Vagina (tissue), 2 donors: ENCODE results near the gene CCR6. TPM values are rescaled to one million over a fixed set of nuclear protein-coding genes. Genes with fewer than 3 reads are reported as not detected.
A peak's percentile ranks its signal among the peaks of the same experiment; 100 is the strongest.
"Not testable (repeated sequence)": the region's sequence is repeated elsewhere in the genome, so short reads cannot be mapped to it uniquely, and the experiment has no call there.

Source experiments
- DNase-seq, 2 donors: peaks; one replicate each; pipeline ENCODE4 v3.0.0-alpha.2; 2017; ENCODE audit errors: extremely low spot score in 2 of 2
- H3K27ac ChIP-seq: fragments of 200-600 bp; sonication (generic); one replicate; pipeline ENCODE4 v1.5.1; 2019
- H3K27me3 ChIP-seq: fragments of 200-600 bp; sonication (generic); one replicate; pipeline ENCODE4 v1.5.1; 2019
- H3K36me3 ChIP-seq, 2 donors: fragments of 200-600 bp; sonication (generic); one replicate each; pipeline ENCODE4 v1.5.1; 2017 to 2019
- H3K4me1 ChIP-seq: fragments of 200-600 bp; sonication (generic); one replicate; pipeline ENCODE4 v1.5.1; 2019
- H3K4me3 ChIP-seq, 2 donors: fragments of 200-600 bp; sonication (generic); 1 replicate in 1 of 2; 2 replicates in 1 of 2; pipeline ENCODE4 v1.5.1; 2016 to 2019
- H3K9me3 ChIP-seq: fragments of 200-600 bp; sonication (generic); one replicate; pipeline ENCODE4 v1.5.1; 2019
- intact Hi-C: fragments of 100-400 bp; cut with DNase I; formaldehyde crosslinking; loops from one replicate; pipeline ENCODE4 v1.15.1; 2023
- total RNA-seq: library from RNA; depleted of rRNA; stranded (reverse); fragments of >200 nt; gene quantifications from one replicate; pipeline ENCODE4 v1.2.3, GENCODE V29; 2016
- TF ChIP-seq, protein P1 (sequence below), 3 experiments: fragments of 450-650 bp in 2 of 3; fragments of 200-600 bp in 1 of 3; sonication (generic) in 1 of 3; IDR thresholded peaks; one replicate each; pipeline ENCODE4 v1.5.1; 2017 to 2019; ENCODE audit warnings: antibody characterized with exemption in 3 of 3, mild to moderate bottlenecking in 2 of 3, moderate library complexity in 2 of 3

CCR6 gene
- total RNA-seq, 1 donor from 2014 or later, result 1.2 TPM

GRCh38 chr6:167178896-167179655 lies 56.2 kb downstream of the CCR6 start:
- intact Hi-C loops, H3K9me3 ChIP-seq, DNase-seq, H3K4me1 ChIP-seq, H3K27me3 ChIP-seq, H3K36me3 ChIP-seq, H3K4me3 ChIP-seq, H3K27ac ChIP-seq: not testable (repeated sequence)

- H3K27ac ChIP-seq, intact Hi-C loops, H3K4me3 ChIP-seq, H3K27me3 ChIP-seq, DNase-seq, H3K9me3 ChIP-seq, H3K36me3 ChIP-seq, H3K4me1 ChIP-seq: not testable (repeated sequence)
Observed at GRCh38 chr6:167180086-167180485, 57.2 kb downstream of the CCR6 start.

- H3K27me3 ChIP-seq, intact Hi-C loops, H3K4me3 ChIP-seq: not testable (repeated sequence)
Observed at GRCh38 chr6:167181351-167181750, 58.5 kb downstream of the CCR6 start.

GRCh38 chr6:167182913-167183314 lies 60.0 kb downstream of the CCR6 start:
- H3K4me3 ChIP-seq, intact Hi-C loops, H3K36me3 ChIP-seq, H3K27me3 ChIP-seq, DNase-seq, H3K27ac ChIP-seq, H3K9me3 ChIP-seq, H3K4me1 ChIP-seq: not testable (repeated sequence)
- TF ChIP-seq, protein P1, sequence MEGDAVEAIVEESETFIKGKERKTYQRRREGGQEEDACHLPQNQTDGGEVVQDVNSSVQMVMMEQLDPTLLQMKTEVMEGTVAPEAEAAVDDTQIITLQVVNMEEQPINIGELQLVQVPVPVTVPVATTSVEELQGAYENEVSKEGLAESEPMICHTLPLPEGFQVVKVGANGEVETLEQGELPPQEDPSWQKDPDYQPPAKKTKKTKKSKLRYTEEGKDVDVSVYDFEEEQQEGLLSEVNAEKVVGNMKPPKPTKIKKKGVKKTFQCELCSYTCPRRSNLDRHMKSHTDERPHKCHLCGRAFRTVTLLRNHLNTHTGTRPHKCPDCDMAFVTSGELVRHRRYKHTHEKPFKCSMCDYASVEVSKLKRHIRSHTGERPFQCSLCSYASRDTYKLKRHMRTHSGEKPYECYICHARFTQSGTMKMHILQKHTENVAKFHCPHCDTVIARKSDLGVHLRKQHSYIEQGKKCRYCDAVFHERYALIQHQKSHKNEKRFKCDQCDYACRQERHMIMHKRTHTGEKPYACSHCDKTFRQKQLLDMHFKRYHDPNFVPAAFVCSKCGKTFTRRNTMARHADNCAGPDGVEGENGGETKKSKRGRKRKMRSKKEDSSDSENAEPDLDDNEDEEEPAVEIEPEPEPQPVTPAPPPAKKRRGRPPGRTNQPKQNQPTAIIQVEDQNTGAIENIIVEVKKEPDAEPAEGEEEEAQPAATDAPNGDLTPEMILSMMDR (IDR thresholded peaks at IDR 0.05), result peak in 2 of 3 experiments; percentile 6 to 13

More at GRCh38 chr6:167181351-167181750, 58.5 kb downstream of the CCR6 start:
- not testable (repeated sequence) for H3K36me3 ChIP-seq, H3K9me3 ChIP-seq, DNase-seq, H3K27ac ChIP-seq, H3K4me1 ChIP-seq

DNA sequence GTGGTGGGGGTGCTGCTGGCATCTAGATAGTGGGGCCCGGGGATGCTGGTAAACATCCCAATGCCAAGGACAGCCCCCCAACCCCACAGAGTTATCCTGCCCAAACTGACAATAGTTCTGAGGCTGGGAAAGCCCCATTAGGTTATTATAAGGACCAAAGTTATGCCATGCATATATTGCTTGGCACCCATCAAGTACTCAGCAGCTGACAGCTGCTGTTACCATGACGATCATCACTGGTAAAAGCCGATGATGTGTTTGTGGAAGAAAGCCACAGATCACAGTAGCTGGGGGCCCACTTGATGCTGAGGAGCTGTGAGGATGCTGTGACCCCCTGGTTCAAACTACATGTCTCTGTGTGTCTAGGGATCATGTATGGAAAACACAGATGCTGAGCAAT lies 62.2 kb downstream of the CCR6 start:
- DNase-seq, H3K27me3 ChIP-seq, H3K4me3 ChIP-seq, H3K4me1 ChIP-seq, H3K36me3 ChIP-seq, H3K9me3 ChIP-seq, intact Hi-C loops, H3K27ac ChIP-seq: not testable (repeated sequence)

- intact Hi-C loops, H3K9me3 ChIP-seq, H3K4me1 ChIP-seq, H3K36me3 ChIP-seq, H3K4me3 ChIP-seq, H3K27me3 ChIP-seq, H3K27ac ChIP-seq: not testable (repeated sequence)
- peak in 1 of 2 donors; percentile 70 for DNase-seq
Observed at GRCh38 chr6:167187275-167187674, 64.4 kb downstream of the CCR6 start.

Other genes with a start within 250 kb of the CCR6 start
- 31.4 TPM for gene RNASET2, start 166.5 kb upstream of the CCR6 start, total RNA-seq
- gene CEP43, start 123.7 kb upstream of the CCR6 start, total RNA-seq, result 9.1 TPM
- gene GPR31, start 34.9 kb downstream of the CCR6 start, total RNA-seq, result not detected
- gene UNC93A, start 168.2 kb downstream of the CCR6 start, total RNA-seq, result 2.0 TPM
- not detected for gene TTLL2, start 202.0 kb downstream of the CCR6 start, total RNA-seq